MCF 10A (cell line): Measurements from ENCODE around the gene TREM2. TPM values are rescaled to one million over a fixed set of nuclear protein-coding genes. Genes with fewer than 3 reads are reported as not detected.

ENCODE experiments used
- BruUV-seq: library from RNA; stranded (reverse); fragments of 400-500 nt; replicated peaks from 2 replicates; lab custom pipeline; 2021; lab: Mats Ljungman, UMichigan
- CTCF ChIA-PET: fragments of 300-600 bp; sonication (Branson Sonifier 250); formaldehyde crosslinking; extraction: SDS; loops from one replicate; lab custom pipeline; 2021; ENCODE audit warnings: antibody characterized with exemption, inconsistent platforms; lab: Yijun Ruan, JAX
- POLR2A ChIA-PET: fragments of 300-600, 350-650 bp; sonication (Branson Sonifier 250); formaldehyde crosslinking; extraction: SDS; loops from one replicate; lab custom pipeline; 2020; ENCODE audit warnings: antibody characterized with exemption, inconsistent platforms; lab: Yijun Ruan, JAX
- DNase-seq: peaks from one replicate; pipeline ENCODE4 v3.0.0-alpha.2; 2018; ENCODE audit not compliant: unreplicated experiment
- H3K27ac Mint-ChIP-seq: one replicate; pipeline ENCODE4 v1.8.0; 2022; ENCODE audit warnings: mild to moderate bottlenecking, low read depth, mixed read lengths; ENCODE audit not compliant: unreplicated experiment
- H3K27me3 Mint-ChIP-seq: one replicate; pipeline ENCODE4 v1.8.0; 2022; ENCODE audit warnings: mixed read lengths; ENCODE audit not compliant: insufficient read depth, unreplicated experiment
- H3K36me3 Mint-ChIP-seq: one replicate; pipeline ENCODE4 v1.8.0; 2022; ENCODE audit warnings: mild to moderate bottlenecking, moderate library complexity, mixed read lengths; ENCODE audit not compliant: insufficient read depth, unreplicated experiment
- H3K4me1 Mint-ChIP-seq: one replicate; pipeline ENCODE4 v1.8.0; 2022; ENCODE audit warnings: mixed read lengths; ENCODE audit not compliant: insufficient read depth, unreplicated experiment
- H3K4me3 Mint-ChIP-seq: one replicate; pipeline ENCODE4 v1.8.0; 2022; ENCODE audit warnings: mild to moderate bottlenecking, moderate library complexity, mixed read lengths; ENCODE audit not compliant: unreplicated experiment
- H3K9me3 Mint-ChIP-seq: one replicate; pipeline ENCODE4 v1.8.0; 2022; ENCODE audit warnings: mixed read lengths; ENCODE audit not compliant: unreplicated experiment
- intact Hi-C: fragments of 100-400 bp; cut with micrococcal nuclease; formaldehyde crosslinking; loops from 2 replicates; pipeline ENCODE4 v1.14.1; 2022
- total RNA-seq: library from RNA; stranded (reverse); gene quantifications from 2 replicates; pipeline ENCODE4 v1.2.3, GENCODE V29; 2022
- TF ChIP-seq, protein P1 (sequence below): fragments of 200-600 bp; IDR thresholded peaks from one replicate; pipeline ENCODE4 v1.8.0; 2022; ENCODE audit warnings: antibody characterized with exemption, mild to moderate bottlenecking; ENCODE audit not compliant: unreplicated experiment

Gene TREM2
- total RNA-seq, 1 experiment from 2014 or later: 0.63 TPM

DNA sequence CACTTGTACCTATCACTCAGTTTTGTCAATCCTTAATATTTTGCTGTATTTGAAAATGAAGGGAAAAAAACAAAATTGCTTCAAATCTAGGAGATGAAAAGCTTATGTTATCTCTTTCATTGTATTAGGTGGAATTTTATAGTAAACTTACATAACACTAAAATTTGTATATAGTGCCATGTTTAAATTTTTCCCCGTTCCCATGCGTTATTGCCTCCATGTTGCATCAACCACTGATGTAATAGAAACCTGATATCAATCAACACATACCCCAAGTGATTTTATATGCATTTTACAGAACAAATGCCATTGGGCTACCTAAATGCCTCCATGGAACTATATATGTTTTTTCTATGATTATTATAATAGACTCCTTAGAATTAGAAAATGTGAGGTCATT is 14.8 kb upstream of the TREM2 start:
- no peak overlapping the region for H3K27ac Mint-ChIP-seq

DNA sequence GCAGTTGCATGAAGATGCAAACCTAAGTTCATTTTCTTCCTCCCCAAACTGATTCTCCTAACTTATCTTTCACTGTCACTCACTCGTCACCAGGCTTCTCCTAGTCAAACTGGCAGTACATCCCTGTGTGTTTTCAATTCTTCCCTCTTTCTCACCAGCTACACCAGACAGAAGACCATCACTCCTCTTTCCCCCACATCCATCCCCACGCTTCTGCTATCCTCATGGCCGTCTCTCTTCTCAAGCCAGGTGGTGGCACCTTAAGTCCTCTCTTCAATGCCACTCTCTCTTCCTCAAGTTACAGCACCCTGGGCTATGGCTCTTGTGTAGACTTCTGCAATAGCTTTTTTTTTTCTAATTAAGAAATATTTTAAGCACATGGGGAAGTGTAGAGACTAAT is 14.4 kb upstream of the TREM2 start:
- no peaks in the 10 kb centered on the region for H3K36me3 Mint-ChIP-seq
- peaks cover 25% of the 10 kb centered on the region for H3K27me3 Mint-ChIP-seq
- BruUV-seq: no TSS peak
- CTCF ChIA-PET: interaction anchor here (0.5 kb wide), 1 partner anchor 1076 kb away, joined by 3 read pairs; no protein-coding TSS in a partner anchor
- TF ChIP-seq, protein P1, sequence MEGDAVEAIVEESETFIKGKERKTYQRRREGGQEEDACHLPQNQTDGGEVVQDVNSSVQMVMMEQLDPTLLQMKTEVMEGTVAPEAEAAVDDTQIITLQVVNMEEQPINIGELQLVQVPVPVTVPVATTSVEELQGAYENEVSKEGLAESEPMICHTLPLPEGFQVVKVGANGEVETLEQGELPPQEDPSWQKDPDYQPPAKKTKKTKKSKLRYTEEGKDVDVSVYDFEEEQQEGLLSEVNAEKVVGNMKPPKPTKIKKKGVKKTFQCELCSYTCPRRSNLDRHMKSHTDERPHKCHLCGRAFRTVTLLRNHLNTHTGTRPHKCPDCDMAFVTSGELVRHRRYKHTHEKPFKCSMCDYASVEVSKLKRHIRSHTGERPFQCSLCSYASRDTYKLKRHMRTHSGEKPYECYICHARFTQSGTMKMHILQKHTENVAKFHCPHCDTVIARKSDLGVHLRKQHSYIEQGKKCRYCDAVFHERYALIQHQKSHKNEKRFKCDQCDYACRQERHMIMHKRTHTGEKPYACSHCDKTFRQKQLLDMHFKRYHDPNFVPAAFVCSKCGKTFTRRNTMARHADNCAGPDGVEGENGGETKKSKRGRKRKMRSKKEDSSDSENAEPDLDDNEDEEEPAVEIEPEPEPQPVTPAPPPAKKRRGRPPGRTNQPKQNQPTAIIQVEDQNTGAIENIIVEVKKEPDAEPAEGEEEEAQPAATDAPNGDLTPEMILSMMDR: no peak
- POLR2A ChIA-PET: interaction anchor here (0.6 kb wide), 1 partner anchor 11 kb away, joined by 3 read pairs; no protein-coding TSS in a partner anchor
- H3K9me3 Mint-ChIP-seq: no peaks in the 10 kb centered on the region
- no peaks in the 10 kb centered on the region for H3K4me1 Mint-ChIP-seq
- DNase-seq: no peak
- no peak overlapping the region for H3K4me3 Mint-ChIP-seq
- intact Hi-C loops: no loop called here
- no peak overlapping the region for H3K27ac Mint-ChIP-seq

More for the DNA sequence above, 14.8 kb upstream of the TREM2 start:
- no peak overlapping the region for H3K4me3 Mint-ChIP-seq
- no TSS peak for BruUV-seq
- TF ChIP-seq, protein P1: no peak
- intact Hi-C loops: no loop called here
- ChIA-PET CTCF (no interaction called here), POLR2A (interaction anchor here (0.6 kb wide), 1 partner anchor 11 kb away, joined by 3 read pairs; no protein-coding TSS in a partner anchor)
- no peaks in the 10 kb centered on the region for H3K4me1 Mint-ChIP-seq
- no peaks in the 10 kb centered on the region for H3K9me3 Mint-ChIP-seq
- H3K27me3 Mint-ChIP-seq: peaks cover 29% of the 10 kb centered on the region
- DNase-seq: no peak
- no peaks in the 10 kb centered on the region for H3K36me3 Mint-ChIP-seq

DNA sequence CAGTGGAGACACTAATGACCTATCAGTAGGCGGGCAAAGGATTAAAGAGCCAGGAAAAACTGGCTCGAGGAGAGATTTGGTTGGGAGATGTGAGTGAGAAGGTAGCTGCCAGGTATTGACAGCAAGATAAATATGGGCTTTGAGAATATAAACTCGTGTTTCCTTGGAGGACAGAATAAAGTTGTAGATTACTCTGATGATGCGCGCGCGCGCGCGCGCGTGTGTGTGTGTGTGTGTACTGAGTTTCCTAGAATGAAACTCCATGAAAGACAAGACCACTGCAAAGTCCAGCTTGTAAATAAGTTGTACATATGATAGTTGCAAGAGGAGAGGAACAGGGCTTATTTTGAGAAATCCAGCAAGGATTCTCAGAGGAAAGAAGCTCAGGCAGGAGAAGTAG is 13.3 kb upstream of the TREM2 start:
- Mint-ChIP-seq H3K36me3 (no peaks in the 10 kb centered on the region), H3K4me3 (no peak overlapping the region), H3K4me1 (no peaks in the 10 kb centered on the region), H3K27me3 (peaks cover 25% of the 10 kb centered on the region), H3K27ac (no peak overlapping the region), H3K9me3 (no peaks in the 10 kb centered on the region)
- TF ChIP-seq, protein P1: no peak
- intact Hi-C loops: no loop called here
- BruUV-seq: no TSS peak
- ChIA-PET CTCF (interaction anchor here (0.6 kb wide), 2 partner anchors 102 to 127 kb away, joined by 3 read pairs; no protein-coding TSS in a partner anchor), POLR2A (interaction anchor here (0.7 kb wide), 1 partner anchor 31 kb away, joined by 4 read pairs; no protein-coding TSS in a partner anchor)
- no peak for DNase-seq

DNA sequence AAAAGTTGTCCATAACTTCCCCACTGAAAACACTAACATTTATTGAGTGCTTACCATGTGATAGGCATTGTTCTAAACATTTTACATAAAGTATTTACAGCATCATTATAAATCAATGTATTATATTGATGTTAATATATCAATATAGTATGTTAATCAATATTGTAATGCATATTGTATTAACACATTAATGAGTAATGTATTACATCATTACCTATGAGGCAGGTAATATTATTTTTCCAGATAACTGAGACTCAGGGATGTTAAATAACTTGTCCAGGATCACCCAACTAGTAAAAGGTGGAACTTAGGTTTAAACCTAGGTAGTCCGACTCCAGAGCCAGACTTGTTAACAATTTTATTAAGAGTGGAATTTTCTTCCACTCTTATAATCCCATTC is 12.2 kb upstream of the TREM2 start:
- no peaks in the 10 kb centered on the region for H3K4me1 Mint-ChIP-seq

More for the DNA sequence above, 12.2 kb upstream of the TREM2 start:
- Mint-ChIP-seq H3K9me3 (no peaks in the 10 kb centered on the region), H3K36me3 (no peaks in the 10 kb centered on the region), H3K4me3 (no peak overlapping the region), H3K27me3 (peaks cover 25% of the 10 kb centered on the region), H3K27ac (no peak overlapping the region)
- intact Hi-C loops: no loop called here
- no peak for DNase-seq
- TF ChIP-seq, protein P1: no peak
- BruUV-seq: no TSS peak
- ChIA-PET POLR2A (no interaction called here), CTCF (interaction anchor here (0.6 kb wide), 1 partner anchor 42 kb away, joined by 5 read pairs; no protein-coding TSS in a partner anchor)
